ENCODE data around the gene AKAP6.

Gene AKAP6

DNA sequence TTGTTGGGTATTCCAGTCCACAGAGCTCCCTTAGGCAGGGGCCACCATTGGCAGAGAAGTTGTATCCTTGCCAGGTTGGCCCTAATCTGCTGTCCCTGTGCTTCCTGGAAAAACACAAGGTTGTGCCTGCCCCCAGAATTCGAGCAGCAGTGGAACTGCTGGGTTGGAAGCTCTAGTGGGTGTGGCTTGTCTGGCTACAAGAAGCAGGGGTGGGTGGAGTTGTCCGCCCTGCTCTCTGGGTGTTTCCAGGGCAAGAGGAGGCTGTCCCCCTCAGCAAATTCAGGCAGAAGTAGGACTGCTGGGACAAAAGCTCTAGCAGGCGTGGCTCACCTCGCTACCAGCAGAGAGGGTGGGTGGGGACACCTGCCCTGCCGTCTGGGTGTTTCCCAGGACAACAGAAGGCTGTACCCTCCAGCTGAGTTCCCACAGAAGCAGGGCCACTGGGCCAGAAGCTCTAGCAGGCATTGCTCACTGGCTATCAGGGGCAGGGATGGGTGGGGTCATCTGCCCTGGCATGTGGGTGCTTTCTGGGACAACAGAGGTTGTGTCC, 536.8 kb downstream of the AKAP6 start:
- no peak for DNase-seq

- DNase-seq: no peak
These were observed 554.1 kb downstream of the AKAP6 start for GRCh38 chr14:32883188-32883587.
